Measurements from ENCODE around the gene DTX3L.
A peak's percentile ranks its signal among the peaks of the same experiment; 100 is the strongest.

DTX3L gene

GRCh38 chr3:122564155-122564912 lies at the start of gene DTX3L, which contains the start of gene PARP9:
DTX3L (plus strand) TSS chr3:122564338; CDS start chr3:122564427, 89 bp downstream.
PARP9 (minus strand) TSS chr3:122564300; CDS start chr3:122559620, 4,680 bp downstream.
- peak; percentile 86 to 94 for DNase-seq

- no peak for DNase-seq
Observed at GRCh38 chr3:122515020-122515468, 49.1 kb upstream of the DTX3L start.

GRCh38 chr3:122515870-122516269 lies 48.3 kb upstream of the DTX3L start:
- no peak for DNase-seq

- DNase-seq: no peak
Observed at GRCh38 chr3:122516846-122517360, 47.2 kb upstream of the DTX3L start.

GRCh38 chr3:122519693-122520092 lies 44.4 kb upstream of the DTX3L start:
- DNase-seq: no peak

GRCh38 chr3:122520861-122521260 lies 43.3 kb upstream of the DTX3L start:
- DNase-seq: no peak

- no peak for DNase-seq
Observed at GRCh38 chr3:122523317-122523716, 40.8 kb upstream of the DTX3L start.

GRCh38 chr3:122530164-122530563 lies 34.0 kb upstream of the DTX3L start:
- DNase-seq: no peak

- no peak for DNase-seq
Observed at GRCh38 chr3:122533480-122533879, 30.7 kb upstream of the DTX3L start.

- no peak for DNase-seq
Observed at GRCh38 chr3:122533931-122534334, 30.2 kb upstream of the DTX3L start.

GRCh38 chr3:122535964-122536631 lies 28.0 kb upstream of the DTX3L start:
- DNase-seq: no peak

- no peak for DNase-seq
Observed at GRCh38 chr3:122536632-122537001, 27.5 kb upstream of the DTX3L start.

GRCh38 chr3:122538956-122539490 lies 25.1 kb upstream of the DTX3L start:
- no peak for DNase-seq

- no peak for DNase-seq
Observed at GRCh38 chr3:122546151-122546550, 18.0 kb upstream of the DTX3L start.

- no peak for DNase-seq
Observed at GRCh38 chr3:122548076-122548475, 16.1 kb upstream of the DTX3L start.

- no peak for DNase-seq
Observed at GRCh38 chr3:122548619-122549018, 15.5 kb upstream of the DTX3L start.

GRCh38 chr3:122553171-122553570 lies 11.0 kb upstream of the DTX3L start:
- no peak for DNase-seq

GRCh38 chr3:122555275-122556071 lies 8.7 kb upstream of the DTX3L start:
- no peak for DNase-seq

GRCh38 chr3:122557356-122557755 lies 6.8 kb upstream of the DTX3L start:
- DNase-seq: no peak

GRCh38 chr3:122558605-122559004 lies 5.5 kb upstream of the DTX3L start:
- no peak for DNase-seq

GRCh38 chr3:122559906-122560305 lies 4.2 kb upstream of the DTX3L start:
- no peak for DNase-seq

GRCh38 chr3:122560680-122561079 lies 3.5 kb upstream of the DTX3L start:
- peak; percentile 77 to 89 for DNase-seq

Measured in NCI-H526 (cell line).